Gastrocnemius medialis (tissue), 4 donors: ENCODE measurements around the gene PIWIL4.

Experiments
- CTCF ChIP-seq, 5 experiments: fragments of 450-650 bp in 3 of 5; fragments of 200-600 bp in 2 of 5; sonication (generic) in 2 of 5; IDR thresholded peaks in 4 of 5; conservative IDR thresholded peaks in 1 of 5; 1 replicate in 4 of 5; 2 replicates in 1 of 5; pipeline ENCODE4 v1.5.1; 2016 to 2019; ENCODE audit warnings: antibody characterized with exemption in 5 of 5, mild to moderate bottlenecking in 3 of 5, moderate library complexity in 3 of 5
- POLR2A ChIP-seq, 2 donors: fragments of 450-650 bp; IDR thresholded peaks; one replicate each; pipeline ENCODE4 v1.6.1; 2017; ENCODE audit warnings: antibody characterized with exemption in 2 of 2, mild to moderate bottlenecking in 2 of 2, moderate library complexity in 2 of 2

- TF ChIP-seq POLR2A (IDR thresholded peaks at IDR 0.05) (no peak), CTCF (IDR thresholded peaks at IDR 0.05 in 4 of 5, conservative IDR thresholded peaks at IDR 0.05 in 1 of 5) (no peak)
These were observed 22.4 kb upstream of the PIWIL4 start for GRCh38 chr11:94544646-94545263.
